NCI-H2227 (cell line): Measurements from ENCODE around the gene PXMP2.
"Not testable (repeated sequence)": the region's sequence is repeated elsewhere in the genome, so short reads cannot be mapped to it uniquely, and the experiment has no call there.

Experiments used
- DNase-seq: peaks from one replicate; lab custom pipeline; 2025; ENCODE audit not compliant: unreplicated experiment; lab: John Stamatoyannopoulos, UW

Gene PXMP2

DNA sequence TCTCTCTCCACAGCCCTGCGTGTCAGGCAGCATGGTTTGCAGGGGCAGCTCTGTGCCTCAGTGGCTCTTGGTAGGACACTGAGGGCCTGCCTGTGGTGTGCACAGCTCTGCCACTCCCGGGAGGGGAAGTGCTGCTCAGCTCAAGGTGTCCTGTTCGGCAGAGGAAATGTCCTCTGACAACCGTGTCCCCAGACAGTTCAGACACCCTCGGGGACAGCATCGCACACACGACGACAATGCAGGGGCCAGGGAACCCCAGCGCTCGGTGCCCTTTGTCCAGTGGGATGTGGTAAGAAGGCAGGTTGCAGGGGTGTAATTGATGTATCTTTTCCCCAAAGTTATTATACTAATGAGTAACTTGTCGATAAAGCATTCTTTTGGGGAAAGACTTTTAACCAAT, 60.0 kb downstream of the PXMP2 start:
- no peak for DNase-seq

DNA sequence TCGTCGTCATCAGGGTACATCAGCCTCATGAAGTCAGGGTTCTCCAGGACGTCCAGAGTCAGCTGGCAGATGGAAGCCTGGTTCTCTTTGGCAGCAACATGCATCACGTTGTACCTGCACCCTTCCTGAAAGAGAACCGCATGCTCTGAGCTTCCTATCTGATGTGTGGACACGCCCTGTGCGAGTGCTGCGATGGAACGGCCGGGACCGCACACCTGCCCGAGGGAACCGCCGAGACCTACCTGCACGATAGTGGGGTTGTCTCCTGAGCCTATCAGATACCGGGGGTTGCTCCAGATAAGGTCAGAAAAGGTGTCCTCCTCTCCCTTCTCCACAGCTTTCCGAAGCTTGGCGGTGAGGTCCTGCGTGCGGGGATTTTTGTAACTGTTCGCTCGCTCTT, 60.5 kb downstream of the PXMP2 start:
- DNase-seq = no peak

GRCh38 chr12:132748319-132748718, 60.9 kb downstream of the PXMP2 start:
- no peak for DNase-seq

- DNase-seq = not testable (repeated sequence)
Observed at GRCh38 chr12:132753670-132754069, 66.3 kb downstream of the PXMP2 start.

DNA sequence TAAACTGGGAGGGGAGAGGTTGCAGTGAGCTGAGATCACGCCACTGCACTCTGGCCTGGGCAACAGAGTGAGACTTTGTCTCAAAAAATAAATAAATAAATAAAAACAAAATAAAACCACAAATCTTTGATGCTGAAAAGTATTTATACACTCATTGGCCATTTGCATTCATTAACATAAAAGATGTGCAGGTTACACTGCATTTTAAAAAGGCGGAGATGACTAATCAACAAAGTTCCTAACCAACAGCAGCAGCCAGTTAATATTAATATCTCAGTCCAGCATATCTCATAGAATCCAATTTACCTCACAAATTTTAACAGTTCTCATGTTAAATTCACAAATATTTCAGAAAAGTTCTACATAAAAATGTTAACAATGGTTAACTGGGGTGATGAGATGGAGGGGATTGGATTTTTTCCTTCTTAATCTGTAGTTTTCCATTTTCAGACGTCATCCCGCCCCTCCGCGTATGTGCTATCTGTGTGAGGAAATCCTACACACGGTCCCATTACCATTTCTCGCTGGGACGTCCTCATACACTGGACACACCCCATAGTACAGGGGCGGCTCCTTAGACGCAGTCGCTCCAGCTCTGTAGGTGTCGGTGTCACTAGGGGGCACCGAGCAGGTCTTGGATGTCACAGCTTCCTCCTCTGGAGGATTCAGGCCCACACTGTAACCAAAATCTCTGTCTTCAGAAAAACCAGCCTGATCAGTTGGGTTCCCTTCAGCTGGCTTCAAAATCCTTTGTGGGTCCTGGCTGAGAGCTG, 67.0 kb downstream of the PXMP2 start:
- no peak for DNase-seq
